NCI-H1436 treated with DMSO at 0.1 percent for 48 hours (cell line): ENCODE measurements around the gene COLEC11.
A peak's percentile ranks its signal among the peaks of the same experiment; 100 is the strongest.

Source experiments
- DNase-seq: peaks from one replicate; lab custom pipeline; 2025; lab: John Stamatoyannopoulos, UW

Gene COLEC11

GRCh38 chr2:3585261-3586109 lies 9.4 kb upstream of the COLEC11 start:
- DNase-seq, result no peak

DNA sequence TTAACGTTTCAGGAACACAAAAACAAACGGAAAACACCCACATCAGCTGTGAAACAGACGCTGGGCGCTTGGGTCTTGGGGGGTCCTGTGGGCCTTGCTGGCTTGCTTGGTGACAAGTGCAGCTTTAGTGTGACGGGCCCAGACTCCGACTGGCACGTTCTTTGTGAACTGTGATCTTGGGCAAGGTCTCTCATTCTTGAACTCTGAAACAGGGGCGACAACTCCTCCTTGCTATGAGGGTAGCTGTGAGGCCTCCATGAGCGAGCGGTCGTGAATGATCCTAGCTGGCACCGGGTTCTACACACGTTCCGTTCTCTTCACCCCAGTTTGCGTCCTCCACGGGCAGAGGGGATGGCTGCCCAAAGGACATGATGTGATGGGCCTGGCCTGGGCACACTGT lies 8.7 kb upstream of the COLEC11 start:
- no peak for DNase-seq

- DNase-seq, result no peak
Observed at GRCh38 chr2:3587021-3587420, 7.9 kb upstream of the COLEC11 start.

DNA sequence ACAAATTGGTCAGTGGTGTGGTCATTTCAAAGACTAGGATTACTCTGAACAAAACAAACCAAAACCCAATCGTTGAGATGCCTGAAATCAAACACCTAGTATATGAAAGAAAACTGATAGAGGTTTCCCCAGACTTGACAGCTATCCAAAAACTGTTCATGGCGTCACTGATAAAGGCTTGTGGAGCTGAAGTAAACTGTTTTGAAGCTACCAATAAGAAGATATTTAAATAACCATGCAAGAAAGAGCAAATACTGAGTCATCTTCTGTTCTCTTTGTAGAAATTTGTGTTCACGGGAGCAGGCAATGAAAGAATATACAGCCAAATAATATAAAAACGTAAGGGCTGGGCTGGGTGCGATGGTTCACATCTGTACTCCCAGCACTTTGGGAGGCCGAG lies 7.5 kb upstream of the COLEC11 start:
- DNase-seq, result no peak

- DNase-seq, result no peak
Observed at GRCh38 chr2:3588084-3588483, 6.8 kb upstream of the COLEC11 start.

GRCh38 chr2:3589086-3589485 lies 5.8 kb upstream of the COLEC11 start:
- no peak for DNase-seq

DNA sequence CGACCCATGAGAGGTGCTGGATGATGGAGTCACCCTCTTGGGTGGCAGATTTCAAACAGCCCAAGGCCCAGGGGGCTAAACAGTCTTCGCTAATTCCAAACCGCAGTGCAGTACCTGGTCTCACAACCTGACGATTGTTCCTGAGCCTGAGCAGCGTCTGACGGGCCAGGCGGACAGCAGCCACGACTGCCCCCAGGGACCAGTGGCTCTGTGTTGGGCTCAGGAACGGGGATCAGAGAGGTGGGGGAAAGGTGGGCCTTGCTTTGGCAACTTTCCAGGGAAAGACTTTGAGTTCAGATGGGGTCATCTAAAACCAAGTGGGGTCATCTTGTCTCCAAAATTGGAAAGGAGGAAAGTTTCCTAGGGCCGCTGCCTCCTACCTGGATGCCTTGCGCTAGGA lies 492 bp downstream of the COLEC11 start:
- no peak for DNase-seq

GRCh38 chr2:3595985-3596384 lies 1.1 kb downstream of the COLEC11 start:
- no peak for DNase-seq

- no peak for DNase-seq
Observed at GRCh38 chr2:3596901-3597417, 2.0 kb downstream of the COLEC11 start.

GRCh38 chr2:3597567-3597966 lies 2.7 kb downstream of the COLEC11 start:
- no peak for DNase-seq

DNA sequence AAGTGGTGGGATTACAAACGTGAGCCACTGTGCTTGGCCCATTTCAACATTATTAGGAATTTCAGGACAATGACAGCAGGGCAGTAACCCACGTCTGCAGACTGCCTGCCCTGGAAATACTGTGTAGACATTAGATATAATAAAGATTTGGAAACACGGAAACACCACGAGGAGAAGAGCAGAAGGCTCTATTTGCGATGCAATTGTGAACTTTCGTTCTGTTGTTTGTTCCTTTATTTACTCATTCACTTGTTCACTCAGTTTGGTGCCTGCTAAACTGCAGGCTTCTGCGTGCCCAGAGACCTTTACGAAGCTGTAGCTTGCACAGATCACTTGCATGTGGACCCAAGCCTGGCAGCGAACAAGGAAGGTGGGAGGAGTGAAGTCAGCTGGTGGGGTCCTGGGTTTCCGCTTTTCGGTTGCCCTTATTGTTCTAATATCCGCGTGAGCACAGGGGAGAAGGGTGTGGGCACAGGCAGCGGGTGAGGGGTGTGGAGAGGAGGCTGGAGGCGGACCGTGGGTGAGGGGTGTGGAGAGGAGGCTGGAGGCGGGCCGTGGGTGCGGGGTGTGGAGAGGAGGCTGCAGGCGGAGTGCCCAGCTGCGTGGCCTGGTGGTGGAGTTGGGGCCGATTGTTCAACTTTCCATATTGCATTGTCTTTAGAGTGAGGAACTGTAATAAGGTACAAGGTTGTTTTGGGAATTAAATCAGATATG lies 3.4 kb downstream of the COLEC11 start:
- no peak for DNase-seq

GRCh38 chr2:3598912-3599854 lies 4.3 kb downstream of the COLEC11 start:
- DNase-seq, result no peak

DNA sequence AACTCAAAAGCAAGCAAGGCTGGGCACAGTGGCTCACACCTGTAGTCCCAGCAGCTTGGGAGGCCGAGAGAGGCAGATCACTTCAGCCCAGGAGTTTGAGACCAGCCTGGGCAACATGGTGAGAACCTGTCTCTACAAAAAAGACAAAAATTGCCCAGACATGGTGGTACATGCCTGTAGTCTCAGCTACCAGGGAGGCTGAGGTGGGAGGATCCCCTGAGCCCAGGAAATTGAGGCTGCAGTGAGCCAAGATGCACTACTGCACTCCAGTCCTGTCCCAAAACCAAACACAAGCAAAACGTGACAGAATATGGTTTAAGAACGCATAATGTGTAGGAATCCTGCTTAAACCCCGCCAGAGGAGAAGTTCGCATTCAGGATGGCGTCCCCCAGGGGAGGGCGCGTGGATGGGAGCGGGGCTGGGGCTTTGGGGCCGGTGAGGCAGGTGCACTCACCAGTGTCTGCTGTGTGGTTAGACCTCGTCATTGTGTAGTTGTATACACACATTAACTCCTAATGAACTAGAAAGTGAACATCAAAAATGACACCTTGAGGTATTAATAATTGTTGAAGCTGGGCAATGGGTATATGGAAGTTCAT lies 5.4 kb downstream of the COLEC11 start:
- no peak for DNase-seq

DNA sequence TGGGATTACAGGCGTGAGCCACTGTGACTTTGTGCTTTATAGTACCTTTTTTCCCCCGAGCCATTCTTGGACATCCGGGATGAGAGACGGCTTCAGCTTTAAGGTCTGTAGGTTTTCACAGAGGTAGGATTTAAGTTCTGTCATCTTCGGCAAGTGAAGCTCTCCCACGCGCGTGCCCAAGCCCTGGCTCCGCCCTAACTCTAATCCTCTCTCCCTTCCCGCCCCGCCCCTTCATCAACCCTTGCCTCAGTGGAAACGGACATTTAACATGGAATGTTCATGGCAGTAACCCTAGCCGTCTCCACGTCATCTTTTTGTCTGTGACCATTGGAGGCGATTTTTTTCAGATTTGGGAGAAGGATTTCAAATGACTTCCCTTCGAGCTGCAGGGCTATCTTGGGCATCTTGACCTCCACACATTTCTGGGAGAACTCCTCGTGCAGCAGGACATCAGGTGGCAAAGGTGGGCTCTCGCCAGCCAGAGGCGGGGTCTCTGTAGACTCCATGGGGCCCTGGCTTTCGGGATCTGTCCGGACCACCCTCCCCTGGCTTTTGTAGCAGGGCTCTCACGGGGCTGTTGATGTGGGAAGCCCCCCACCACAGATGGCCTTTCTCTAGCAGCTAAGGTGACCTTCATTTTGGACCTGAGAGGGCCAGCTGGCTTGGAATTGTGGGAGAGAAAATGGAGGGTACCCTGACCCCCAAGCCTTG lies 6.8 kb downstream of the COLEC11 start:
- DNase-seq, result no peak

DNA sequence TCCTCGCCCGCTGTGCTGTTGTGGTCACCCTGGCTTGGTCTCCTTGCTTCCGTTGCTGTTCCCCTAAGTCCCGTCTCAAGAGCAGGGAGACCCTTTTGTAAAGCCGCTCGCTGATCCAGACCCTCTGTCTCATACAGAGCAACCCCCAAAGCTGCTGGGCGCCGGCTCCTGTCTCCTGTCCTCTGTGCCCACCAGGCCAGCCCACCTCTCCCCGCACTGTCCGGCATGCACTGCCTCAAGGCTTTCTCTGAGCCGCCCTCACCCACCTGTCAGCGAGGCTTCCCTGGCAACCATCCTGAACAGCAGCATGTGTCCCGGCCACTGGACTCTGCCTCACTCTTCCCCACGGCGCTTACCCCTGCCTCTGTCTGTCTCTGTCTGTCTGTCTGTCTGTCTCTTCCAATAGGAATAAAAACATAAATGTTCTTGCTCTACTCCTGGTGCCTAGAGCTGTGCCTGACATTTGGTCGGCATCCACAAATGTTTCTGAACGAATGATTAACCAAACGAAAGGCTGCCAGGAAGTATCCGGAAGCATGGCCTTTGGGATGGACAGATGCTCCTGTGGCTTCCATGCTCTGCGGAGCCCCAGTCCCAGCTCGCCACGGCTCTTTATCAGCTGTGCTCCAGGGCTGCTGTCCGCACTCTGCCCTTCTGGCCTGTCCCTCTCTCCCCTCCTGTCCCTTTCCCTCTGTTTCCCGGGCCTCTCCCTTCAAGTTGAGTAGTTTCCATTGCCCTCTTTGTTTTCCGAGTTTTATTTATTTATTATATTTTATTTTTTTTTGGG lies 7.8 kb downstream of the COLEC11 start:
- no peak for DNase-seq

GRCh38 chr2:3603536-3604206 lies 8.8 kb downstream of the COLEC11 start:
- DNase-seq, result no peak

DNA sequence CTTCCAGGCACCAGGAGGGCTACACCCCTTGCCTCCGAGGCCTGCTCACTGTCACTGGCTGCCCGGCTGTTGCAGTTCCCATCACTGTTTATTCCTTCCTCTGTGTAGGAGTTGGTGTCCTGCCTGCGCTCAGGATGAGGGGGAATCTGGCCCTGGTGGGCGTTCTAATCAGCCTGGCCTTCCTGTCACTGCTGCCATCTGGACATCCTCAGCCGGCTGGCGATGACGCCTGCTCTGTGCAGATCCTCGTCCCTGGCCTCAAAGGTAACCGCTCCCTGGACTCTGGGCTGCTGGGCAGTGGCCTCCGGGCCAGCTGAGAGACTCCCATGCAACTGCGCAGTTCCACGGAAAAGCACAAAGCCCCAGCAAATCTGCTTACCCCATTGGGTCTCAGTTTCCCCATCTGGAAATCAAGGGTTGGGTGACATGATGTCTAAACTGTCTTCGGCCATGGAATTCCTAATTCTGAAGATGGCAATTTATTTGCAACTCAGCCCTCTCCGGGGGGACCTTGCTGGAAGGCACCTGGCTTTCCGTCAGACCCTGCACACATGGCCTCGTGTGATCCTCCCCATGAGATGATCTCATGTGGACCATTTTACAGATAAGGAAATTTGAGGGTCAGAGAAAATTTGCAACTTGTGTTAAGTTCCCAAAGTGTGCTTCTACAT lies 9.4 kb downstream of the COLEC11 start:
- DNase-seq, result no peak

GRCh38 chr2:3604991-3605961 lies 10.4 kb downstream of the COLEC11 start:
- peak; percentile 58 for DNase-seq
